Trophoblast cell (in vitro differentiated cells and primary cell): ENCODE results near the gene NUDT8.
A peak's percentile ranks its signal among the peaks of the same experiment; 100 is the strongest.

Experiments
- DNase-seq, 2 donors: peaks; one replicate each; pipeline ENCODE4 v3.0.0-alpha.2; 2016
- H2AFZ ChIP-seq: 2 replicates; pipeline ENCODE4 v1.6.1; 2013; ENCODE audit warnings: low read length, moderate library complexity, mild to moderate bottlenecking; ENCODE audit not compliant: insufficient read depth, poor library complexity
- H2AK5ac ChIP-seq: 2 replicates; pipeline ENCODE4 v1.6.1; 2013; ENCODE audit warnings: mild to moderate bottlenecking, low read length
- H2BK120ac ChIP-seq: 2 replicates; pipeline ENCODE4 v1.6.1; 2013; ENCODE audit warnings: low read length, mild to moderate bottlenecking, moderate library complexity; ENCODE audit not compliant: insufficient read depth, poor library complexity
- H2BK12ac ChIP-seq: 2 replicates; pipeline ENCODE4 v1.6.1; 2013; ENCODE audit warnings: mild to moderate bottlenecking, low read length, moderate library complexity
- H2BK5ac ChIP-seq: 2 replicates; pipeline ENCODE4 v1.6.1; 2013; ENCODE audit warnings: low read length, low read depth, moderate library complexity, mild to moderate bottlenecking; ENCODE audit not compliant: poor library complexity
- H3K14ac ChIP-seq: 2 replicates; pipeline ENCODE4 v1.6.1; 2013; ENCODE audit warnings: mild to moderate bottlenecking, low read length
- H3K18ac ChIP-seq: 2 replicates; pipeline ENCODE4 v1.6.1; 2013; ENCODE audit warnings: mild to moderate bottlenecking, low read length
- H3K23ac ChIP-seq: 2 replicates; pipeline ENCODE4 v1.6.1; 2013; ENCODE audit warnings: low read length
- H3K27ac ChIP-seq: 2 replicates; pipeline ENCODE4 v1.5.1; 2013; ENCODE audit warnings: low read depth, mild to moderate bottlenecking, inconsistent platforms, low read length, moderate library complexity
- H3K27me3 ChIP-seq: 2 replicates; pipeline ENCODE4 v1.6.1; 2013; ENCODE audit warnings: inconsistent platforms, mild to moderate bottlenecking, low read length, moderate library complexity; ENCODE audit not compliant: insufficient read depth
- H3K36me3 ChIP-seq, 2 experiments: 1 replicate in 1 of 2; 2 replicates in 1 of 2; pipeline ENCODE4 v1.6.1; 2013; ENCODE audit warnings: low read length in 2 of 2, mild to moderate bottlenecking in 2 of 2, moderate library complexity in 1 of 2; ENCODE audit not compliant: insufficient read depth in 2 of 2, control insufficient read depth in 1 of 2
- H3K4ac ChIP-seq: 2 replicates; pipeline ENCODE4 v1.6.1; 2013; ENCODE audit warnings: low read depth, mild to moderate bottlenecking, low read length, moderate library complexity
- H3K4me1 ChIP-seq, 2 experiments: 1 replicate in 1 of 2; 2 replicates in 1 of 2; pipeline ENCODE4 v1.6.1; 2013; ENCODE audit warnings: low read length in 2 of 2, mild to moderate bottlenecking in 2 of 2, moderate library complexity in 1 of 2; ENCODE audit not compliant: insufficient read depth in 2 of 2, control insufficient read depth in 1 of 2
- H3K4me2 ChIP-seq: 2 replicates; pipeline ENCODE4 v1.6.1; 2013; ENCODE audit warnings: inconsistent platforms, mild to moderate bottlenecking, low read length, moderate library complexity
- H3K4me3 ChIP-seq: 2 replicates; pipeline ENCODE4 v1.5.1; 2013; ENCODE audit warnings: mild to moderate bottlenecking, low read depth, low read length, inconsistent platforms
- H3K79me1 ChIP-seq: one replicate; pipeline ENCODE4 v1.6.1; 2013; ENCODE audit warnings: low read length
- H3K79me2 ChIP-seq: 2 replicates; pipeline ENCODE4 v1.6.1; 2013; ENCODE audit warnings: low read length, mild to moderate bottlenecking; ENCODE audit not compliant: control insufficient read depth, insufficient read depth, poor library complexity
- H3K9ac ChIP-seq: 2 replicates; pipeline ENCODE4 v1.6.1; 2013; ENCODE audit warnings: mild to moderate bottlenecking, low read length
- H3K9me3 ChIP-seq: 2 replicates; pipeline ENCODE4 v1.6.1; 2013; ENCODE audit warnings: low read depth, mild to moderate bottlenecking, control low read depth, inconsistent platforms, low read length; ENCODE audit not compliant: insufficient read depth
- H4K12ac ChIP-seq: 2 replicates; pipeline ENCODE4 v1.6.1; 2013; ENCODE audit warnings: low read depth, mild to moderate bottlenecking, low read length, moderate library complexity
- H4K8ac ChIP-seq: 2 replicates; pipeline ENCODE4 v1.6.1; 2013; ENCODE audit warnings: low read depth, mild to moderate bottlenecking, low read length, moderate library complexity
- H4K91ac ChIP-seq: one replicate; pipeline ENCODE4 v1.6.1; 2013; ENCODE audit warnings: low read depth, mild to moderate bottlenecking, low read length, moderate library complexity
- WGBS: extraction: QIAGEN DNeasy Blood & Tissue Kit; methylation state at CpG from one replicate; pipeline ENCODE4 v1.1.7; 2013; ENCODE audit warnings: missing lambda C conversion rate; ENCODE audit not compliant: insufficient read length, insufficient coverage; ENCODE audit errors: extremely low coverage; 5-methylcytosine and 5-hydroxymethylcytosine counted together

NUDT8 gene

GRCh38 chr11:67614730-67615714, 14.7 kb downstream of the NUDT8 start:
- Histone ChIP-seq H3K36me3 (peaks cover 33% of the 10 kb centered on the region in 2 experiments), H3K23ac (no peak overlapping the region), H3K27ac (no peak overlapping the region), H3K79me2 (no peaks in the 10 kb centered on the region), H3K18ac (no peak overlapping the region), H3K4me2 (no peak overlapping the region), H2AFZ (no peak overlapping the region), H4K91ac (peak overlapping the region; percentile 53), H3K27me3 (peaks cover 3% of the 10 kb centered on the region), H2BK5ac (no peak overlapping the region), H3K9ac (no peak overlapping the region), H2BK120ac (peak overlapping the region; percentile 20), H3K4me3 (no peak overlapping the region), H2BK12ac (peak overlapping the region; percentile 20), H3K4me1 (peaks cover 10 to 11% of the 10 kb centered on the region in 2 experiments), H3K9me3 (peaks cover 4% of the 10 kb centered on the region), H4K8ac (peak overlapping the region; percentile 71), H4K12ac (no peak overlapping the region), H3K79me1 (peaks cover 4% of the 10 kb centered on the region), H3K14ac (no peak overlapping the region), H3K4ac (no peak overlapping the region), H2AK5ac (peak overlapping the region; percentile 51)
- DNase-seq = peak; percentile 55 to 60
- no CpG with 5 or more reads among the region's 18 CpGs for WGBS

DNA sequence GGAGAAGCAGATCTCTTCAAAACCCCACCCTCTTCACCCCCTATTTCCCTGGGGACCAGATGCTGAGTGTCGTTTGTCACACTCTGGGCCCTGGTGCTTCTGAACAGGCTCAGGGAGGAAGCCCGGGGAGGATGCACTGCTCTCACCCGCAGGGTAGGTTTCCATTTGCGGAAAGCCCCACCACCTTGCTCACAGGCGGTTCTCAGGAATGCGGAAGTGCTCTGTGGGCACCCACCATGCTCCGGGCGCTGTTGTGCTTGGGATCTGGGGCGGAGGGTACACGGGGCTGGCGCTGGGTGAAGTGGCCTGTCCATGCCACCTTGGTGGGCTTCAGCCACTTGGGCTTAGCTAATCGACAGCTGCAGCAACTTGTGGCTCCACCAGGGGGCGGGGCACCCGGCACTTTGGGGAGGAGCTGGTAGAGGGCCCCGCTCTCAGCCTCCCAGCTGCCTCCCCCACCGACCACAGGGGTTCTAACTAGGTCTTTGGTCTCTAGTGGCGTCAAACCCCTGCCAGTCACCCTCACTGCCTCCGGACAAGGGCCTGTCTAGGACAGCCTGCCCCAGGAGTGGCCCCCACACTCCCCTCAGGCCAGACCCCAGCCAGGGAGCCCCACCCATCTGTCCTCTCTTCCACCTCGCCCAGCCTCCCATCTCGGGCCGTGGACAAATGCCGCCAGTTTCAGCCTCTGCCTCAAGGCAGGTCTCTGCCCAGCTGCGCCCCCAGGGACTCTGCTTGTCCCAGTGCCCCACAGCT, 15.6 kb downstream of the NUDT8 start:
- no CpG with 5 or more reads among the region's 23 CpGs for WGBS
- peak overlapping the region; percentile 18 for H2AFZ ChIP-seq
- H4K8ac ChIP-seq = peak overlapping the region; percentile 71
- no peak overlapping the region for H3K4ac ChIP-seq
- H3K27me3 ChIP-seq = peaks cover 3% of the 10 kb centered on the region
- H3K4me1 ChIP-seq = peaks cover 10 to 11% of the 10 kb centered on the region in 2 experiments
- peaks cover 38% of the 10 kb centered on the region in 2 experiments for H3K36me3 ChIP-seq
- no peak overlapping the region for H3K23ac ChIP-seq
- H3K4me3 ChIP-seq = no peak overlapping the region
- H2AK5ac ChIP-seq = peak overlapping the region; percentile 51
- H2BK12ac ChIP-seq = peak overlapping the region; percentile 4
- peaks cover 4% of the 10 kb centered on the region for H3K79me1 ChIP-seq
- H3K27ac ChIP-seq = no peak overlapping the region
- H2BK120ac ChIP-seq = peak overlapping the region; percentile 20
- peak; percentile 85 to 90 for DNase-seq
- peak overlapping the region; percentile 53 for H4K91ac ChIP-seq
- H3K79me2 ChIP-seq = no peaks in the 10 kb centered on the region
- no peak overlapping the region for H2BK5ac ChIP-seq
- peaks cover 4% of the 10 kb centered on the region for H3K9me3 ChIP-seq
- peak overlapping the region; percentile 49 for H4K12ac ChIP-seq
- H3K14ac ChIP-seq = peak overlapping the region; percentile 3
- peak overlapping the region; percentile 59 for H3K4me2 ChIP-seq
- no peak overlapping the region for H3K9ac ChIP-seq
- peak overlapping the region; percentile 4 for H3K18ac ChIP-seq

- Histone ChIP-seq H2BK5ac (no peak overlapping the region), H3K9me3 (peaks cover 4% of the 10 kb centered on the region), H3K27me3 (peaks cover 3% of the 10 kb centered on the region), H4K8ac (no peak overlapping the region), H3K4ac (no peak overlapping the region), H3K79me2 (no peaks in the 10 kb centered on the region), H3K79me1 (peaks cover 4% of the 10 kb centered on the region), H3K14ac (no peak overlapping the region), H3K18ac (no peak overlapping the region), H3K27ac (no peak overlapping the region), H2BK120ac (no peak overlapping the region), H2AK5ac (no peak overlapping the region), H3K9ac (no peak overlapping the region), H4K12ac (no peak overlapping the region), H4K91ac (no peak overlapping the region), H3K4me2 (peak overlapping the region; percentile 59), H2AFZ (no peak overlapping the region), H3K4me3 (no peak overlapping the region), H3K4me1 (peaks cover 10 to 11% of the 10 kb centered on the region in 2 experiments), H3K36me3 (peaks cover 40 to 44% of the 10 kb centered on the region in 2 experiments), H3K23ac (no peak overlapping the region), H2BK12ac (no peak overlapping the region)
- no CpG with 5 or more reads among the region's 17 CpGs for WGBS
- DNase-seq = no peak
These were observed 16.3 kb downstream of the NUDT8 start for GRCh38 chr11:67613313-67613959.

DNA sequence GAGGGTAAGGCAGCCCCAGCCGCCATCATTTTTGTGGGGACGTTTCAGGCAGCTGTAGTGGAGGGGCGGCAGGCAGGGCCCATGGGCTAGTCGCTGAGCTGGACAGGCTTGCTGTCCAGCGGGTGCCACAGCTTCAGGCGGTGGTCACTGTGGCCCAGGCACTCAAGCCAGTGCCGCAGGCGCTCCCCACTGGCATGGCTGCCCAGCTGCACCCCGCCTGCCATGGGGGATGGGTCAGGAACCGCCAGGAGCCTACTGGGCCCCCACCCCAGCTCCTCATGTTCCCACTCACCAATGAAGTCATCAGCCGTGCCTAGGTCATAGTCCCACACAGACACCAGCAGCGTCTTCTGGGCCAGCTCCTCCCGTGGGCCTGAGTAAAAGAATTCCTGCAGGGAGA, 17.0 kb downstream of the NUDT8 start:
- peaks cover 4% of the 10 kb centered on the region for H3K79me1 ChIP-seq
- no peak overlapping the region for H2BK5ac ChIP-seq
- no peak overlapping the region for H3K18ac ChIP-seq
- H2BK12ac ChIP-seq = no peak overlapping the region
- H3K27ac ChIP-seq = no peak overlapping the region
- no peak overlapping the region for H3K4ac ChIP-seq
- WGBS = no CpG with 5 or more reads among the region's 13 CpGs
- H2AFZ ChIP-seq = no peak overlapping the region
- no peak overlapping the region for H4K91ac ChIP-seq
- peaks cover 10 to 11% of the 10 kb centered on the region in 2 experiments for H3K4me1 ChIP-seq
- no peak overlapping the region for H3K14ac ChIP-seq
- peaks cover 4% of the 10 kb centered on the region for H3K9me3 ChIP-seq
- H3K79me2 ChIP-seq = no peaks in the 10 kb centered on the region
- H2AK5ac ChIP-seq = no peak overlapping the region
- no peak overlapping the region for H2BK120ac ChIP-seq
- H3K36me3 ChIP-seq = peaks cover 43 to 46% of the 10 kb centered on the region in 2 experiments
- H3K4me3 ChIP-seq = no peak overlapping the region
- H3K4me2 ChIP-seq = no peak overlapping the region
- H4K8ac ChIP-seq = no peak overlapping the region
- DNase-seq = no peak
- H3K23ac ChIP-seq = no peak overlapping the region
- no peak overlapping the region for H3K9ac ChIP-seq
- peaks cover 3% of the 10 kb centered on the region for H3K27me3 ChIP-seq
- no peak overlapping the region for H4K12ac ChIP-seq
